HepG2 (cell line): ENCODE results near the gene XRCC2. TPM values are rescaled to one million over a fixed set of nuclear protein-coding genes. Genes with fewer than 3 reads are reported as not detected.

ENCODE experiments used
- AGO2 ChIP-seq: fragments of 200-400 bp; formaldehyde crosslinking; optimal IDR thresholded peaks from 2 replicates; pipeline ENCODE3; 2017; ENCODE audit warnings: mild to moderate bottlenecking, low read depth, low read length, moderate library complexity
- CEBPB ChIP-seq: IDR thresholded peaks from 2 replicates; pipeline ENCODE4 v1.6.1; 2011; ENCODE audit warnings: low read depth, low read length, improper control_type of control experiment, borderline replicate concordance
- EHMT2 ChIP-seq: fragments of 200-600 bp; sonication (generic); IDR thresholded peaks from 2 replicates; pipeline ENCODE4 v1.7.0; 2017; ENCODE audit warnings: antibody characterized with exemption, low read depth, low read length, borderline replicate concordance
- HNRNPL ChIP-seq: fragments of 200-400 bp; formaldehyde crosslinking; IDR thresholded peaks from 2 replicates; pipeline ENCODE4 v1.6.1; 2017; ENCODE audit warnings: mild to moderate bottlenecking, low read depth, low read length
- HOXA3 ChIP-seq: sonication (generic); formaldehyde crosslinking; IDR thresholded peaks from 2 replicates; pipeline ENCODE4 v1.5.0; 2020; ENCODE audit warnings: missing genetic modification reagents
- HOXA9 ChIP-seq: sonication (generic); formaldehyde crosslinking; IDR thresholded peaks from 2 replicates; pipeline ENCODE4 v1.8.1; 2022; ENCODE audit warnings: missing genetic modification reagents, mild to moderate bottlenecking, moderate library complexity, borderline replicate concordance
- ISX ChIP-seq: sonication (generic); formaldehyde crosslinking; conservative IDR thresholded peaks from 2 replicates; pipeline ENCODE4 v1.5.0; 2020; ENCODE audit warnings: missing genetic modification reagents
- KDM6A ChIP-seq: IDR thresholded peaks from 2 replicates; pipeline ENCODE4 v1.6.1; 2016; ENCODE audit warnings: low read depth
- KLF9 ChIP-seq: IDR thresholded peaks from 2 replicates; pipeline ENCODE4 v1.6.1; 2016; ENCODE audit warnings: low read depth
- MAFG ChIP-seq: sonication (generic); formaldehyde crosslinking; IDR thresholded peaks from 2 replicates; pipeline ENCODE4 v1.5.1; 2020; ENCODE audit warnings: mild to moderate bottlenecking, missing genetic modification reagents
- MIXL1 ChIP-seq: IDR thresholded peaks from 2 replicates; pipeline ENCODE4 v1.6.1; 2016
- NCOA1 ChIP-seq: sonication (generic); formaldehyde crosslinking; IDR thresholded peaks from 2 replicates; pipeline ENCODE4 v1.9.0; 2021; ENCODE audit warnings: missing genetic modification reagents
- RARG ChIP-seq: sonication (generic); formaldehyde crosslinking; IDR thresholded peaks from 2 replicates; pipeline ENCODE4 v1.4.0; 2020; ENCODE audit warnings: low read depth, mild to moderate bottlenecking, missing genetic modification reagents
- XBP1 ChIP-seq: sonication (generic); formaldehyde crosslinking; IDR thresholded peaks from 2 replicates; pipeline ENCODE4 v1.5.0; 2020; ENCODE audit warnings: missing genetic modification reagents
- ZNF24 ChIP-seq: fragments of 450-650 bp; IDR thresholded peaks from 2 replicates; pipeline ENCODE4 v1.6.1; 2017; ENCODE audit warnings: antibody characterized with exemption, mild to moderate bottlenecking
- ZNF317 ChIP-seq: sonication (generic); formaldehyde crosslinking; IDR thresholded peaks from 2 replicates; pipeline ENCODE4 v1.5.0; 2020; ENCODE audit warnings: mild to moderate bottlenecking, missing genetic modification reagents
- ZNF337 ChIP-seq: sonication (generic); formaldehyde crosslinking; IDR thresholded peaks from 2 replicates; pipeline ENCODE4 v1.5.1; 2020; ENCODE audit warnings: missing genetic modification reagents, low read depth, mild to moderate bottlenecking, borderline replicate concordance
- ZNF777 ChIP-seq: sonication (generic); formaldehyde crosslinking; IDR thresholded peaks from 2 replicates; pipeline ENCODE4 v1.4.0; 2020; ENCODE audit warnings: missing genetic modification reagents
- polyA plus RNA-seq, 8 experiments: library from polyadenylated mRNA; depleted of rRNA in 3 of 8; stranded (reverse) in 7 of 8; unstranded in 1 of 8; fragments of >200 nt; fragmentation: Illumina TruSeq in 4 of 8; extraction: Trizol in 4 of 8; gene quantifications; 2 replicates each; pipeline versions ENCODE4 v1.2.1 to v1.2.3, GENCODE V29; 2011 to 2016; ENCODE audit warnings: low read depth in 4 of 8, missing spikeins in 1 of 8, mixed read lengths in 1 of 8; ENCODE audit not compliant: insufficient read depth in 1 of 8
- total RNA-seq, 5 experiments: library from RNA; depleted of rRNA; stranded (reverse); fragments of >200 nt; fragmentation: Illumina TruSeq; extraction: Trizol; gene quantifications; 2 replicates each; pipeline ENCODE4 v1.2.3, GENCODE V29; 2016; ENCODE audit warnings: low read depth in 1 of 5
- TF ChIP-seq, protein P1 (sequence below): IDR thresholded peaks from 2 replicates; pipeline ENCODE4 v1.6.1; 2016; ENCODE audit warnings: missing biosample characterization, missing genetic modification reagents, low read depth
- TF ChIP-seq, protein P2 (sequence below): sonication (generic); formaldehyde crosslinking; IDR thresholded peaks from 2 replicates; pipeline ENCODE4 v1.5.1; 2020; ENCODE audit warnings: missing genetic modification reagents, mild to moderate bottlenecking, borderline replicate concordance
- TF ChIP-seq, protein P3 (sequence below): IDR thresholded peaks from 2 replicates; pipeline ENCODE4 v1.6.1; 2016; ENCODE audit warnings: control low read depth
- TF ChIP-seq, protein P4 (sequence below): IDR thresholded peaks from 2 replicates; pipeline ENCODE4 v1.6.1; 2016; ENCODE audit warnings: missing compliant biosample characterization, missing genetic modification reagents, borderline replicate concordance
- TF ChIP-seq, protein P5 (sequence below): sonication (generic); formaldehyde crosslinking; IDR thresholded peaks from 2 replicates; pipeline ENCODE4 v1.5.0; 2020; ENCODE audit warnings: missing genetic modification reagents, mild to moderate bottlenecking, borderline replicate concordance

XRCC2 gene
- total and polyA plus RNA-seq, 2 of the 13 experiments (the other 11 are each of a cell fraction or from before 2014, with no cell fraction given), result 3.8 to 14.5 TPM

DNA sequence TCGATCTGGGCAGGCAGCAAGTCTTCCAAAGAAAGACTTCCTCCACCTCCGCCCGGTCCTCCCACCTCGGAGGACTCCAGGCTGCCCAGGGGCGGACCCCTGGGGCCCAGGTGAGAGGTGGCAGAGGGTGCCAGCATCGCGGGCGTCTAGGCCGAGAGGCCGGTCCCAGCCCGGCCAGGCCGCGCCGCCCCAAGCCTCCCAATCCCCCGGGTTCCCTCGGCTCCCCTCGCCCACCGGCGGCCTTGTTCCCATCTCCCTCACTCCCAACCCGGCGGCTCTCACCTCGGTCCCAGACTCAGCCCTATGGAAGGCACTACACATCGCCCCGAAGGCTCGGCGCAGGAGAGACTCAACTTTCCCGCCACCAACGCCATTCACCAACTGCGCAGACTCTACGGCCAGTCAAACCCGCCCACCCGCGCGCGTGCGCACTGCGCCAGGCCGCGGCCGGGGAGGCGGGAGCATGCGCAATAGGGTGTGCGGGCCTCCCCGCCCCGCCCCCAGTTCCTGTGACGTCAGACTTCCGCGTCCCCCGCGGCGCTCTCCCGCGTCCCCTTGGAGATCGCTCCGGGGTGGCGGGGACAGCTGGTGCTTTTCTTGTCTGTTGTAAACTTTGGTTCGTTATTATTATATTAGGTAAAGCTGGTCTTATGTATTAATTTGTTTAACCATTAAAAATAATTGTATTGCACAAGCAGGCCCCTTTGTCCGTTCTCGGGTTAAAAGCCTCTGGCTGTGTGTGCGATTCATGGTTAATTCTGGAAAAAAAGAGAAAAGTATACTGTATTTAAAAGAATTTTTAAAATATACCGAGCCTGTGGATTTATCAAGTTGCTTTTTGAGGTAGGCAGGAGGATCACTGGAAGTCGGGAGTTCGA is at the start of gene XRCC2 (continued):
- TF ChIP-seq, protein P1, sequence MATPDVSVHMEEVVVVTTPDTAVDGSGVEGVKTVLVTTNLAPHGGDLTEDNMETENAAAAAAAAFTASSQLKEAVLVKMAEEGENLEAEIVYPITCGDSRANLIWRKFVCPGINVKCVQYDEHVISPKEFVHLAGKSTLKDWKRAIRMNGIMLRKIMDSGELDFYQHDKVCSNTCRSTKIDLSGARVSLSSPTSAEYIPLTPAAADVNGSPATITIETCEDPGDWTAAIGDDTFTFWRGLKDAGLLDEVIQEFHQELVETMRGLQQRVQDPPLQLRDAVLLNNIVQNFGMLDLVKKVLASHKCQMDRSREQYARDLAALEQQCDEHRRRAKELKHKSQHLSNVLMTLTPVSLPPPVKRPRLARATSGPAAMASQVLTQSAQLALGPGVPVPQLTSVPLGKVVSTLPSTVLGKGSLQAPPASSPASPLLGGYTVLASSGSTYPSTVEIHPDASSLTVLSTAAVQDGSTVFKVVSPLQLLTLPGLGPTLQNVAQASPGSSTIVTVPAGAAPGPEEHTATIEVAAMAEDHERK (CRISPR knock-in tag), result no peak; the same call in 1 of the 2 replicates
- TF ChIP-seq ZNF24 (no peak), ZNF317 (CRISPR knock-in tag) (peak; percentile 64), HNRNPL (peak; percentile 49; the same call in 1 of the 2 replicates), XBP1 (0 out of 2 replicates have a peak, but pooled peaks have one; percentile 34), KDM6A (CRISPR knock-in tag) (no peak), KLF9 (no peak), ISX (CRISPR knock-in tag) (no peak), HOXA3 (peak; percentile 89), EHMT2 (no peak), ZNF337 (CRISPR knock-in tag) (no peak), CEBPB (no peak), MIXL1 (CRISPR knock-in tag) (no peak), HOXA9 (CRISPR knock-in tag) (no peak), RARG (no peak), NCOA1 (CRISPR knock-in tag) (no peak), ZNF777 (CRISPR knock-in tag) (peak; percentile 82), MAFG (CRISPR knock-in tag) (no peak), AGO2 (no peak)
- TF ChIP-seq, protein P2, sequence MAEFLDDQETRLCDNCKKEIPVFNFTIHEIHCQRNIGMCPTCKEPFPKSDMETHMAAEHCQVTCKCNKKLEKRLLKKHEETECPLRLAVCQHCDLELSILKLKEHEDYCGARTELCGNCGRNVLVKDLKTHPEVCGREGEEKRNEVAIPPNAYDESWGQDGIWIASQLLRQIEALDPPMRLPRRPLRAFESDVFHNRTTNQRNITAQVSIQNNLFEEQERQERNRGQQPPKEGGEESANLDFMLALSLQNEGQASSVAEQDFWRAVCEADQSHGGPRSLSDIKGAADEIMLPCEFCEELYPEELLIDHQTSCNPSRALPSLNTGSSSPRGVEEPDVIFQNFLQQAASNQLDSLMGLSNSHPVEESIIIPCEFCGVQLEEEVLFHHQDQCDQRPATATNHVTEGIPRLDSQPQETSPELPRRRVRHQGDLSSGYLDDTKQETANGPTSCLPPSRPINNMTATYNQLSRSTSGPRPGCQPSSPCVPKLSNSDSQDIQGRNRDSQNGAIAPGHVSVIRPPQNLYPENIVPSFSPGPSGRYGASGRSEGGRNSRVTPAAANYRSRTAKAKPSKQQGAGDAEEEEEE (CRISPR knock-in tag), result no peak
- TF ChIP-seq, protein P3, sequence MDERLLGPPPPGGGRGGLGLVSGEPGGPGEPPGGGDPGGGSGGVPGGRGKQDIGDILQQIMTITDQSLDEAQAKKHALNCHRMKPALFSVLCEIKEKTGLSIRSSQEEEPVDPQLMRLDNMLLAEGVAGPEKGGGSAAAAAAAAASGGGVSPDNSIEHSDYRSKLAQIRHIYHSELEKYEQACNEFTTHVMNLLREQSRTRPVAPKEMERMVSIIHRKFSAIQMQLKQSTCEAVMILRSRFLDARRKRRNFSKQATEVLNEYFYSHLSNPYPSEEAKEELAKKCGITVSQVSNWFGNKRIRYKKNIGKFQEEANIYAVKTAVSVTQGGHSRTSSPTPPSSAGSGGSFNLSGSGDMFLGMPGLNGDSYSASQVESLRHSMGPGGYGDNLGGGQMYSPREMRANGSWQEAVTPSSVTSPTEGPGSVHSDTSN (CRISPR knock-in tag), result no peak
- TF ChIP-seq, protein P4, sequence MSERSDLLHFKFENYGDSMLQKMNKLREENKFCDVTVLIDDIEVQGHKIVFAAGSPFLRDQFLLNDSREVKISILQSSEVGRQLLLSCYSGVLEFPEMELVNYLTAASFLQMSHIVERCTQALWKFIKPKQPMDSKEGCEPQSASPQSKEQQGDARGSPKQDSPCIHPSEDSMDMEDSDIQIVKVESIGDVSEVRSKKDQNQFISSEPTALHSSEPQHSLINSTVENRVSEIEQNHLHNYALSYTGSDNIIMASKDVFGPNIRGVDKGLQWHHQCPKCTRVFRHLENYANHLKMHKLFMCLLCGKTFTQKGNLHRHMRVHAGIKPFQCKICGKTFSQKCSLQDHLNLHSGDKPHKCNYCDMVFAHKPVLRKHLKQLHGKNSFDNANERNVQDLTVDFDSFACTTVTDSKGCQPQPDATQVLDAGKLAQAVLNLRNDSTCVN, result 0 out of 2 replicates have a peak, but pooled peaks have one; percentile 15
- TF ChIP-seq, protein P5, sequence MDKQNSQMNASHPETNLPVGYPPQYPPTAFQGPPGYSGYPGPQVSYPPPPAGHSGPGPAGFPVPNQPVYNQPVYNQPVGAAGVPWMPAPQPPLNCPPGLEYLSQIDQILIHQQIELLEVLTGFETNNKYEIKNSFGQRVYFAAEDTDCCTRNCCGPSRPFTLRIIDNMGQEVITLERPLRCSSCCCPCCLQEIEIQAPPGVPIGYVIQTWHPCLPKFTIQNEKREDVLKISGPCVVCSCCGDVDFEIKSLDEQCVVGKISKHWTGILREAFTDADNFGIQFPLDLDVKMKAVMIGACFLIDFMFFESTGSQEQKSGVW, result no peak
